Measurements from ENCODE around the gene DTNA.
"Not testable (repeated sequence)": the region's sequence is repeated elsewhere in the genome, so short reads cannot be mapped to it uniquely, and the experiment has no call there.

DTNA gene

GRCh38 chr18:34911081-34911480 is 201.0 kb downstream of the DTNA start:
- DNase-seq: no peak

DNA sequence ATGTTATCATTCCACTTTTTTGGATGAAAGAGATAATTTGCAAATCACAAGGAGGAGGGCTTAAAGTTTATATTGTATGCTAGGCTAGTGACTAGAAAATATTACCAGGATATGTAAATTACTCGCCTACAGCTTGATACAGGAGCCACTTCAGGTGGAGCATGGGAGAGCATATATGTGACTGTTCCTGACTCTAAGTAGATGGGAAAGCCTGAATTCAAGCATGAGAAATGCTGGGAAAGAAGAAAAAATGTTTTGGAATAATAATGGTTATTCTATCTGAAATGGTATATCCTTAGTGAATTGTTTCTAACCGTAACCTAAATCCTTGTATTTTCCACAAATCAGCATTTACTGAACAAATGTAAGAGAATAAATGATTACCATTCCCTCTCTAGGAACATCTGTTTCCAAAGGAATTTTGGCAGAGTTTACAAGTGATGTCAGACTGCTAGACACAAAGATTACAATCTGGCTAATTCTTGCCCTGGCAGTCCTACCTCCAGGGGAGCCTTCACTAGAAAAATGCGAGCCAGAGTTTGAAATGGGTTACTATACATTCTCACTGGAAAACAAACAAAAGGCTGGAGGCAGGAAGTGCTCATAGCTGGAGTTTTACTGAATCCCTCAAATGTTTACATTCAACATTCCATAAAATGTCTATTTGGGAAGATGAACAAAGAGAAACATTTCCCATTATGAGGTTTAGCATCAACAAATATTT is 201.7 kb downstream of the DTNA start:
- peak; percentile 18 for DNase-seq

- DNase-seq: no peak
Observed at GRCh38 chr18:34913837-34914661, 204.0 kb downstream of the DTNA start.

- DNase-seq: no peak
Observed at GRCh38 chr18:34915046-34915445, 204.9 kb downstream of the DTNA start.

- DNase-seq: not testable (repeated sequence)
Observed at GRCh38 chr18:34916539-34916938, 206.4 kb downstream of the DTNA start.

DNA sequence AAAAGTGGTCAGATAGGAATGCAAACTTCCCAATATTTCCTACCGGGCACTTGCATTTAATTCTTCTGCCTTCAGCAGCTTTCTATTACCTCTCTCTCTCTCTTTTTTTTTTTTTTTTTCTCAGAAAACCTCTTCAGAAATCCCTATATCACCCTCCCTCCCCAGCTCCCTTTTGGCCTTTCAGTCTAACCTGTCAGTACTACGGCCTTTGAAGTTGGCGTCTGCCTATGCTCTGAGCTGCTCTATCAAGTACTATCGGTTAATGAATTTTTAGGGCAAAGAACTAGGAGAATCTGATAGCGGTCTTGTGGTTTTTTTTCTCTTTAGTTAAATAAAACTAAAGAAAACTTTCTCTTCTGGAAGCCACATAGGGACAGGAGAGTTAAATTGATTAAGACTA is 208.8 kb downstream of the DTNA start:
- DNase-seq: no peak

DNA sequence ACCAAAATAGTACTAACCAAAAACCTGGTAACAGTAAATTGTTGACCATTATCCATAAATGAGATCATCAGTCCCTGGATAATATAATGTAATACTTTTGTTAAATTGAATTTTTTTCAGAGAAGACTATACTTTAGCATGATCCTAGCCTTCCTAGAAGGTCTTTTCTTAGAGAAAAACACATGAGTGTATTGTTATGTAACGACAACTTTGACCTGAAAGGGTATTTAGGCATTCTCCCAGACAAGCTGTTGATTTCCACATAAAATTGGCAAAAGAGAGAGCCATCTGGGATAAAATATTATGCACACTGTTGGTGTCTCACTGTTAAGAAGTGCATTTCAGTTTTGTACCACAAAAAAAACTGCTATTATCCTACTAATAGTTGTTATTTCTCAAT is 211.1 kb downstream of the DTNA start:
- DNase-seq: no peak

DNA sequence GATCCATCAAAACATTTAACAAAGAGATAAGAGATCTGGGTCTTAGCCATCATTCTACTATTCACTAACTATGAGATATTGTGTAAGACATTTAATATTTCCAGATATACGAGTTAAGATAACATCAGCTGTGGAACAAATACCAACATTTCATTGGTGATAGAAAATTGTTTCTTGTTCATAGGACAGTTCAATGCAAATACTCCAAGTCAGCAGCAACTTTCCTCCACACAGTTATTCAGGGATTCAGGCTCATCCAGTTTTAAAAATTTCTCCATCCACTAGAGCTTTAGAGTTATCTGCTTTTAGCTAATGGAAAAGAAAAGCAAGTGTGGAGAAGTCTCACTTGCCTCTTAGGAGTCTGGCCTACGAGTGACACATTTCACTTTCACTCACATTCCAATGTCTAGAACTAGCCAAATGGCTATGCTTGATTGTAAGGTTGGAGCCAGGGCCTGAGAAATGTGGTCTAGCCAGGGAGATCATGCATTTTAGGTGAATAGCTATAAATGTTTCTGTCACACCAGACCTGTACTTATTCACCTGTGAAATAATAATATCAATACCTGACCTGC is 211.8 kb downstream of the DTNA start:
- DNase-seq: no peak

DNA sequence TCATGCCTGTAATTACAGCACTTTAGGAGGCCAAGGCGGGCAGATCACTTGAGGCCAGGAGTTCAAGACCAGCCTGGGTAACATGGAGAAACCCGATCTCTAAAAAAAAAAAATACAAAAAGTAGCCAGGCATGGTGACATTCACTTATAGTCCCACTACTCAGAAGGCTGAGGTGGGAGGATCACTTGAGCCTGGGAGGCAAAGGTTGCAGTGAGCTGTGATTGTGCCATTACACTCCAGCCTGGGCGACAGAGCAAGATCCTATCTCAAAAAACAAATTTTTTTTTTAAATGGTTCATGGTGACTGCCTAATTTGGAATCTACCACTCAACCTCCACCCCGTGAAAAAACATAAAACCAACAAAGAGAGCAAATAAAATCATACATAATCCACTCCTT is 212.5 kb downstream of the DTNA start:
- not testable (repeated sequence) for DNase-seq

DNA sequence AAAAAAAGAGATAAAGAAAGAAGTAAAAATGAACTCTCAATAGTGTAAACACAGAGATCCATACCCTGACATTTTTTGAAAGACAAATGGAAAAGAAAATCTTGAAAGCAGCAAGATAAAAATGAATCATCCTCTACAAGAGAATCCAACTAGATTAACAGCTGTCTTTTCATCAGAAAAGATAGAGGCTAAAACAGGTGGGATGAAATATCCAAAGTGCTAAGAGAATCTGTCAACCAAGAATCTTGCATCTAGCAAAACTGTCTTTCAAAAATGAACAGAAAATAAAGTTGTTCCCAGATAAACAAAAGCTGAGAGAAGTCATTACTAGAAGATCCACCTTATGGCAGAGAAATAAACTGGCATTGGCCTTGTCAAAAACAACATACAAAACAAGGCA is 213.8 kb downstream of the DTNA start:
- DNase-seq: no peak

DNA sequence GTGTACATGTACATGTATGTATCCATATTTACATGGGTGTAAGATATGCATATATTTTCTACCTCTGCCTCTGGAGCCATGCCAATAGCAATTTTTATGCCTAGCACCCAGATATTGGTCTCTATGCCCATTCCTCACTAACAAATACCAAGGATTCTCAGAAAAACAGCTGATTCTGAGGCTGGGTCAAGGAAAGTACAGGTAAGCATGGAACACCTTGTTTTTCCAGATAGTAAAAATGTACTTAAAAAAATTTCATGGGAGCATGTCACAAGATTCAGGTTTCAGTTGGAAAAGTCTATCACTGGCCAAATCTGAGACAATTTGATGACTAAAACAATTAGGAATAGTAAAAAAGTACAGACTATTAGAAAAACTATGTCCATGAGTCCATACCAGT is 216.6 kb downstream of the DTNA start:
- DNase-seq: no peak

GRCh38 chr18:34928088-34928753 is 218.1 kb downstream of the DTNA start:
- DNase-seq: peak; percentile 21

DNA sequence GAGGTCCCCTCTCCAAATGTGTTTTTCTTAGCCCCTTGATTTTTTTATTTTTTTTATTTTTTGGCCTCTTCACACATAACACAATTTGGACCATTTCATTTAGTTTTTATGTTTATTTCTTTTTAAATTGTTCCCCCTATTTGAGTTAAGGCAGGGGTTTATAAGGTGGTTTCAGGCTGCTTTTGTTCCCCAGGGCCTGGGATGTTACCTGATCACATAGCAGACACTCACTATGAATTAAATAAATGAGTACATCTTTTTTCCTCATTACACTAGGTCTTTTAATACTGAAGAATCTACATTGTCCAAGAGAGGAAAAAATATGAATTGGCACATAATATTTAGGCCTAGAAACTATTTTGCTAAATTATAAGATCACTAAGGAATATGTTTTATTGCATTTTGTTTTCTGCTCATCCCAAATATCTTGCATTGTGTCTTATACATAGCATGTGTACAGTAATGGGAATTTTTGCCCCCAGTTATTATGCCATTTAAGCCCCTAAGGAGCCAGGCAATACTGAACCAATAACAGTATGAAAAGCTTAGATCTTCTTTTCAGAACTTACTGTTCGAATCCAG is 218.7 kb downstream of the DTNA start:
- no peak for DNase-seq

DNA sequence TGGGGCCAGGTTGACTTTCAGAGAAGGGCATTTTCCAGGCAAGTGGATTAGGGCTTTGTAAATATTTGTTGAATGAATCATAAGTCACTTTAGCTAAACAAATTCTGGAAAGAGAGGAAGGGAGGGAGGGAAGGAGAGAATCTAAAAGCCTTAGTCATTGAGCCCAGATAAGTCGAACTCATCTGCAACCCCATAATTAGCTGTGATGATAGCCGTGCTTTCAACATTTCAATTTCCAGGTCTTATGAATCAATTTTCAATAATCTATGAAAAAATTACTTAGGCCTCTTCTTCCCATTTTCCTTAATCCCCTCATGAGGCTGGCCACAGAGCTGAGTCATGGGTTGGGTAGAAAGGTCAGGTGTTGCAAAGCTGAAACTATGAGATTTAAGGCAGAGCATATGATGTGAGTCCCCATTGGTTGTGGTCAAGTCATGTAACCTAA is 219.3 kb downstream of the DTNA start:
- DNase-seq: no peak

- DNase-seq: no peak
Observed at GRCh38 chr18:34932363-34932762, 222.3 kb downstream of the DTNA start.

- DNase-seq: no peak
Observed at GRCh38 chr18:34932792-34933466, 222.8 kb downstream of the DTNA start.

GRCh38 chr18:34933909-34934661 is 224.0 kb downstream of the DTNA start:
- DNase-seq: no peak

- DNase-seq: no peak
Observed at GRCh38 chr18:34936772-34937171, 226.7 kb downstream of the DTNA start.

- DNase-seq: no peak
Observed at GRCh38 chr18:34938090-34938489, 228.0 kb downstream of the DTNA start.

All from NCI-H2171 (cell line).